Ishikawa (cell line): ENCODE measurements around the gene DYNLT4.

Experiments
- CEBPB ChIP-seq: IDR thresholded peaks from 2 replicates; pipeline ENCODE4 v1.6.1; 2012
- NFIC ChIP-seq: IDR thresholded peaks from 2 replicates; pipeline ENCODE4 v1.6.1; 2012
- TAF1 ChIP-seq: IDR thresholded peaks from 2 replicates; pipeline ENCODE4 v1.6.1; 2012; ENCODE audit warnings: low read depth, mild to moderate bottlenecking

DNA sequence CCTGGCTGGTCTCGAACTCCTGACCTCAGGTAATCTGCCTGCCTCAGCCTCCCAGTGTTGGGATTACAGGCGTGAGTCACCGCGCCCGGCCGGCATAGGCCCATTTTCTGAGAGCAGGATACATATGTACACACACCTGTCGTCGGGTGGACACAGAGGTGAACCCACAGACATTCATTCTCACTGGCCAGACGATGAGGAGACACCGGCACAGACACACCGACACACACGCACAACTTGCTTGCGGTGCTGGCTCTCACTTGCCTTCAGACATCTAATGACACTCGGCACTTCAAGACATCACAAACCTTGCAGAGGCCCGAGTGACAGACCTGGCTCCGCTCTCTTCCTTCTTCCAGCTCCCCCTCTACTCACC is 35.3 kb upstream of the DYNLT4 start:
- TF ChIP-seq CEBPB (no peak), NFIC (no peak), TAF1 (no peak)
